Activated T-cell treated with anti-CD3 and anti-CD28 coated beads, Interleukin-2, amount 50 U/mL, for 72 hours (primary cell): Measurements from ENCODE around the gene ARMC8. TPM values are rescaled to one million over a fixed set of nuclear protein-coding genes. Genes with fewer than 3 reads are reported as not detected.

Source experiments
- ATAC-seq, 2 donors: fragments of 150-1000 bp; cut with Tn5 transposase; replicated peaks in 1 of 2; 2 replicates each; pipeline ENCODE4 v1.10.0; 2021; ENCODE audit warnings: moderate library complexity in 2 of 2, mild to moderate bottlenecking in 1 of 2
- DNase-seq, 2 donors: peaks; one replicate each; pipeline ENCODE4 v3.0.0; 2021 to 2022; ENCODE audit warnings: mixed read lengths in 1 of 2
- H3K27ac Mint-ChIP-seq: one replicate; pipeline ENCODE4 v1.8.0; 2022; ENCODE audit warnings: mild to moderate bottlenecking, moderate library complexity, mixed read lengths
- H3K27me3 Mint-ChIP-seq: one replicate; pipeline ENCODE4 v1.8.0; 2022; ENCODE audit warnings: low read depth, mixed read lengths
- H3K36me3 Mint-ChIP-seq, 2 donors: one replicate each; pipeline ENCODE4 v1.8.0; 2022; ENCODE audit warnings: mixed read lengths in 2 of 2, mild to moderate bottlenecking in 1 of 2; ENCODE audit not compliant: insufficient read depth in 2 of 2
- H3K4me1 Mint-ChIP-seq: one replicate; pipeline ENCODE4 v1.8.0; 2022; ENCODE audit warnings: low read depth, mixed read lengths
- H3K4me3 Mint-ChIP-seq, 2 donors: one replicate each; pipeline ENCODE4 v1.8.0; 2022; ENCODE audit warnings: mild to moderate bottlenecking in 2 of 2, mixed read lengths in 2 of 2, moderate library complexity in 2 of 2
- H3K9me3 Mint-ChIP-seq, 2 donors: one replicate each; pipeline ENCODE4 v1.8.0; 2022; ENCODE audit warnings: mixed read lengths in 2 of 2
- total RNA-seq, 2 donors: library from RNA; stranded (reverse); gene quantifications; one replicate each; pipeline ENCODE4 v1.2.3, GENCODE V29; 2022

ARMC8 gene
- total RNA-seq, 2 donors from 2014 or later = 36.8 to 40.2 TPM

- ATAC-seq (no peak), DNase-seq (no peak)
- Mint-ChIP-seq H3K4me3 (peak overlapping the region; percentile 89 to 92), H3K9me3 (no peaks in the 10 kb centered on the region), H3K36me3 (no peaks in the 10 kb centered on the region), H3K4me1 (peaks cover 44% of the 10 kb centered on the region), H3K27ac (peak overlapping the region; percentile 46), H3K27me3 (no peaks in the 10 kb centered on the region)
Observed at GRCh38 chr3:138329984-138330293, 142.8 kb downstream of the ARMC8 start.

GRCh38 chr3:138331143-138331894 is 144.2 kb downstream of the ARMC8 start:
- ATAC-seq = no peak
- Mint-ChIP-seq H3K4me3 (no peak overlapping the region), H3K36me3 (no peaks in the 10 kb centered on the region), H3K27me3 (no peaks in the 10 kb centered on the region), H3K27ac (no peak overlapping the region), H3K4me1 (peaks cover 42% of the 10 kb centered on the region), H3K9me3 (no peaks in the 10 kb centered on the region)
- DNase-seq = no peak

- Mint-ChIP-seq H3K4me1 (peaks cover 41% of the 10 kb centered on the region), H3K27ac (no peak overlapping the region), H3K36me3 (no peaks in the 10 kb centered on the region), H3K9me3 (no peaks in the 10 kb centered on the region), H3K27me3 (no peaks in the 10 kb centered on the region), H3K4me3 (no peak overlapping the region)
- DNase-seq (no peak), ATAC-seq (no peak)
Observed at GRCh38 chr3:138332472-138333073, 145.5 kb downstream of the ARMC8 start.

GRCh38 chr3:138334608-138335007 is 147.5 kb downstream of the ARMC8 start:
- no peaks in the 10 kb centered on the region for H3K27me3 Mint-ChIP-seq
- no peak overlapping the region for H3K27ac Mint-ChIP-seq
- DNase-seq = no peak
- H3K4me1 Mint-ChIP-seq = peaks cover 23% of the 10 kb centered on the region
- H3K4me3 Mint-ChIP-seq = no peak overlapping the region
- ATAC-seq = no peak
- H3K9me3 Mint-ChIP-seq = no peaks in the 10 kb centered on the region
- H3K36me3 Mint-ChIP-seq = no peaks in the 10 kb centered on the region

- DNase-seq = no peak
Observed at GRCh38 chr3:138336454-138336999, 149.4 kb downstream of the ARMC8 start.

GRCh38 chr3:138338244-138338643 is 151.1 kb downstream of the ARMC8 start:
- H3K4me1 Mint-ChIP-seq = no peaks in the 10 kb centered on the region
- no peaks in the 10 kb centered on the region for H3K36me3 Mint-ChIP-seq
- no peak overlapping the region for H3K27ac Mint-ChIP-seq
- no peak for DNase-seq
- no peaks in the 10 kb centered on the region for H3K27me3 Mint-ChIP-seq
- ATAC-seq = no peak
- H3K9me3 Mint-ChIP-seq = no peaks in the 10 kb centered on the region
- no peak overlapping the region for H3K4me3 Mint-ChIP-seq

More at GRCh38 chr3:138336454-138336999, 149.4 kb downstream of the ARMC8 start:
- no peaks in the 10 kb centered on the region for H3K36me3 Mint-ChIP-seq
- no peaks in the 10 kb centered on the region for H3K27me3 Mint-ChIP-seq
- no peak overlapping the region for H3K4me3 Mint-ChIP-seq
- H3K4me1 Mint-ChIP-seq = peaks cover 8% of the 10 kb centered on the region
- no peaks in the 10 kb centered on the region for H3K9me3 Mint-ChIP-seq
- ATAC-seq = no peak
- H3K27ac Mint-ChIP-seq = no peak overlapping the region

- H3K36me3 Mint-ChIP-seq = no peaks in the 10 kb centered on the region
- no peaks in the 10 kb centered on the region for H3K4me1 Mint-ChIP-seq
- H3K9me3 Mint-ChIP-seq = no peaks in the 10 kb centered on the region
- no peaks in the 10 kb centered on the region for H3K27me3 Mint-ChIP-seq
- no peak overlapping the region for H3K4me3 Mint-ChIP-seq
- no peak for ATAC-seq
- H3K27ac Mint-ChIP-seq = no peak overlapping the region
- no peak for DNase-seq
Observed at GRCh38 chr3:138338811-138339210, 151.7 kb downstream of the ARMC8 start.

- no peaks in the 10 kb centered on the region for H3K4me1 Mint-ChIP-seq
- no peak overlapping the region for H3K27ac Mint-ChIP-seq
- H3K36me3 Mint-ChIP-seq = no peaks in the 10 kb centered on the region
- peaks cover 4% of the 10 kb centered on the region for H3K27me3 Mint-ChIP-seq
- no peak for DNase-seq
- H3K4me3 Mint-ChIP-seq = no peak overlapping the region
- no peak for ATAC-seq
- H3K9me3 Mint-ChIP-seq = no peaks in the 10 kb centered on the region
Observed at GRCh38 chr3:138340511-138340910, 153.4 kb downstream of the ARMC8 start.

GRCh38 chr3:138344754-138345153 is 157.7 kb downstream of the ARMC8 start:
- H3K4me3 Mint-ChIP-seq = no peak overlapping the region
- no peak for DNase-seq
- H3K4me1 Mint-ChIP-seq = peaks cover 6% of the 10 kb centered on the region
- peaks cover 0 to 2% of the 10 kb centered on the region in 2 donors for H3K36me3 Mint-ChIP-seq
- H3K27ac Mint-ChIP-seq = no peak overlapping the region
- ATAC-seq = no peak
- H3K9me3 Mint-ChIP-seq = peaks cover 0 to 2% of the 10 kb centered on the region in 2 donors
- H3K27me3 Mint-ChIP-seq = peaks cover 30% of the 10 kb centered on the region

Other genes with a start within 250 kb of the ARMC8 start
- gene CLDN18, start 177.1 kb upstream of the ARMC8 start, total RNA-seq = not detected
- under 1 TPM; 0.23 to 0.46 TPM for gene DZIP1L, start 71.7 kb upstream of the ARMC8 start, total RNA-seq
- not detected for gene A4GNT, start 54.9 kb upstream of the ARMC8 start, total RNA-seq
- 10 to 100 TPM; 22.0 TPM for gene DBR1, start 12.4 kb upstream of the ARMC8 start, total RNA-seq
- under 1 TPM; 0.53 to 0.58 TPM for gene NME9, start 142.6 kb downstream of the ARMC8 start, total RNA-seq
- gene MRAS, start 161.3 kb downstream of the ARMC8 start, total RNA-seq = under 1 TPM; 0.19 to 0.72 TPM
- gene ESYT3, start 247.3 kb downstream of the ARMC8 start, total RNA-seq = 1 to 10 TPM in 1 of 2 donors, under 1 TPM in 1; 0.22 to 1.1 TPM